Activated CD8-positive, alpha-beta memory T cell treated with anti-CD3 and anti-CD28 coated beads for 36 hours (primary cell): ENCODE results near the gene ACSL3. TPM values are rescaled to one million over a fixed set of nuclear protein-coding genes. Genes with fewer than 3 reads are reported as not detected.
"Not testable (repeated sequence)": the region's sequence is repeated elsewhere in the genome, so short reads cannot be mapped to it uniquely, and the experiment has no call there.

Source experiments
- CTCF ChIA-PET: fragments of 350-600 bp; sonication (Branson Sonifier 250); formaldehyde crosslinking; loops from one replicate; lab custom pipeline; 2021; ENCODE audit warnings: antibody characterized with exemption; lab: Charles Lee
- POLR2A ChIA-PET: fragments of 350-600 bp; sonication (Branson Sonifier 250); formaldehyde crosslinking; loops from one replicate; lab custom pipeline; 2021; ENCODE audit warnings: antibody characterized with exemption; lab: Charles Lee
- total RNA-seq, 2 experiments: library from RNA; stranded (reverse); gene quantifications; one replicate each; pipeline ENCODE4 v1.2.3, GENCODE V29; 2021

Gene ACSL3
- total RNA-seq, 2 experiments from 2014 or later = 46.2 to 53.4 TPM

DNA sequence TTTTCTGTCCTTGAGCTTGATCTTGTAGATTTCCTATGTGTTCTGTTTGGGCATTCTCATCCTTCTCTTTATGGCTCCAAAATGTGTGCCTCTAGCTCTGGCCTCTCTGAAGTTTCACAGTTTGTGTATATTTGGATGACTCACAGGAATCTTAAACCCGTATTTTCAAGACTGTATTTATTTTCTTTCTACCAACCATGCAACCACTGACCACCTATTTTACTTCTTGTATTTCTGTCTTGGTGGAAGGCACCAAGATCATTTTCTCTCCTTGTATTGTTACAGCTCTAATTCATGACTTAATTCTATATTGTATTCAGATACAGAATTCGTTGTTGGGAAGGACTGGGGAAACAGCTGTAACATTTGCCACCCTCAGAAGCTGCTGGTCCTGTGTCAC, 39.5 kb downstream of the ACSL3 start:
- POLR2A ChIA-PET = no interaction called here

DNA sequence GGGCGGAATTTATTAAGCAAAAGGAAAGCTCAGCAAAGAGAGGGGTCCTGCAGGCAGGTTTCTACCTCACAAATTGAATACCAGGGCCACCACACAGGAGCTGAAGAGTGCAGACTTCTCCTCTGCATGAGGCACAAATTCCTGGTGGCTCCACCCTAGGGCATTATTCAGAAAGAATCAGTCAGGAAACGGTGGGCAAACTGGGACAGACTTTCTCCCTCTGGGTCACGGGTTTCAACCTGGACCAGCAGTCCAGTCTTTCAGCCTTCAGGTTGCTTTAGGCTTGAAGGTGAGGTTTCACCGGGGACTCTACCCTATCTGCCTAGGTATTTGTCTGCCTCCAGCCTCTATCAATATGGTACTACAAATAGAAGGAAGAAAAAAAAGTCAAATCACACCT, 41.8 kb downstream of the ACSL3 start:
- POLR2A ChIA-PET = no interaction called here

More for the DNA sequence above, 39.5 kb downstream of the ACSL3 start:
- CTCF ChIA-PET = no interaction called here

DNA sequence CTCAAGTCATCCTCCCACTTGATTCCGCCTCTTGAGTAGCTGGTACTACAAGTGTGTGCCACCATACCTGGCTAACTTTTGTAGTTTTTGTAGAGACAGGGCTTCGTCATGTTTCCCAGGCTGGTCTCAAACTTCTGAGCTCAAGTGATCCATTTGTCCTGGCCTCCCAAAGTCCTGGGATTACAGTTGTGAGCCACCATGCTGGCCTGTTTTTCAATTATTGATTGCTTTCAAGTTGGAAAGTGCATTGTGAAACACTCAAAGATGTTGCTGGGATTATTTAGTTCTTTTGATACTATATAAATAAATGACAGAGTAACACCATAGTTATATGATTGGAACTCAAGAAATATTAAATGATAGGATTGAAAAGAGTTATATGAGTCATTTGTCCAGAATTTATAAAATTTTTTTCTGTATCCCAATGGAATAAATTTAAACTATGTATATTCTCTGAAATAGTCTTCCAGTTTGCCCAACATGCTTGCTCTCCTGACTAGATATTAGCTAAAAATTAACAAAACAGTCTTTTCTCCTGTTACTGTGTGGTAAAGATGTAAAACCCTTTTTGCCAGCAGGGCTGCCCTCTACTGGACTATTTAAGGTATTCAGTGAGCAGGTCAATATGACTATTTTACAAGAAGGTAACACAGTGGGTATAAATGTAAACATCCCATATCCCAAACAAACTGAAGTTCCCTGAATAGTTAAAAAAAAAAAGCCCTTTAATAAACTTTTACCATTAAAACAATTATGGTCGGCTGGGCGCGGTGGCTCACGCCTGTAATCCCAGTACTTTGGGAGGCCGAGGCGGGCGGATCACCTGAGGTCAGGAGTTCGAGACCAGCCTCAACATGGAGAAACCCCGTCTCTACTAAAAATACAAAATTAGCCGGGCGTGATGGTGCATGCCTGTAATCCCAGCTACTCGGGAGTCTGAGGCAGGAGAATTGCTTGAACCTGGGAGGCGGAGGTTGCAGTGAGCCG, 42.7 kb downstream of the ACSL3 start:
- ChIA-PET POLR2A (no interaction called here), CTCF (interaction anchor here (0.6 to 2.1 kb wide), 10 partner anchors 79 to 250 kb away, joined by 3 to 10 read pairs (median 4); no protein-coding TSS in a partner anchor)

More for the DNA sequence above, 41.8 kb downstream of the ACSL3 start:
- CTCF ChIA-PET = interaction anchor here (1.1 to 2.1 kb wide), 6 partner anchors 41 to 215 kb away, joined by 3 to 10 read pairs (median 5); no protein-coding TSS in a partner anchor

- POLR2A ChIA-PET = no interaction called here
- CTCF ChIA-PET = no interaction called here
Observed at GRCh38 chr2:222904557-222905258, 43.9 kb downstream of the ACSL3 start.

GRCh38 chr2:222907048-222907447, 46.2 kb downstream of the ACSL3 start:
- ChIA-PET POLR2A (no interaction called here), CTCF (interaction anchor here (1.8 kb wide), 1 partner anchor 216 kb away, joined by 7 read pairs; no protein-coding TSS in a partner anchor)

DNA sequence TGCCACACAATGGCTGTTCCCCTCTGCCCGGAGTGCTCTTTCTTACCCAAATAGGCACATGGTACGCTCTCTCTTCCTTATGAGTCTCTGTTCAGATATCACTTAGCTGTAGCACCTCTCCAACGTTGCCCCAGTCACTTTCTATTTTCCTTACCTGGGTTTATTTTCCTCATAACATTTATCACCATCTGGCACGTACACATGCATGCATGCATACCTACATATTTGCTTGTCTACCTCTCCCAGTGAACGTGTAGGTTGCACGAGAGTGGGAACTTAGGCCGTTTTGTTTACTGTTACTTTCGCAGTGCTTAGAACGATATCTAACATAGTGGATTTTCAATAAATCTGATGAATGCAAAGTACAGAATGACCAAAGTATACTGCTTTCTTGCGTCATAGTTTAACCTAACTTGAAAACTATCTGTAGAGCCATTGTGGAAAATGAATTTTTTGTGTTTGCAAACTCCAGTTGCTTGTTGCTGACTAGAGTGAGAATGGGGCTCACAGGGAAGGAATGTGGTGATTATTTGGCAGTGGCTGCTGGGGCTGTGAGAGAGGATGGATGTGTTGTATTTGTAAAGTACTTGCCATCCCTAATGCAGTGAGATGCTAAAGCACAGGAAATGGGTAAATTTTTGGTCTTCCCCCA, 47.1 kb downstream of the ACSL3 start:
- ChIA-PET POLR2A (no interaction called here), CTCF (interaction anchor here (1.8 kb wide), 1 partner anchor 217 kb away, joined by 7 read pairs; no protein-coding TSS in a partner anchor)

DNA sequence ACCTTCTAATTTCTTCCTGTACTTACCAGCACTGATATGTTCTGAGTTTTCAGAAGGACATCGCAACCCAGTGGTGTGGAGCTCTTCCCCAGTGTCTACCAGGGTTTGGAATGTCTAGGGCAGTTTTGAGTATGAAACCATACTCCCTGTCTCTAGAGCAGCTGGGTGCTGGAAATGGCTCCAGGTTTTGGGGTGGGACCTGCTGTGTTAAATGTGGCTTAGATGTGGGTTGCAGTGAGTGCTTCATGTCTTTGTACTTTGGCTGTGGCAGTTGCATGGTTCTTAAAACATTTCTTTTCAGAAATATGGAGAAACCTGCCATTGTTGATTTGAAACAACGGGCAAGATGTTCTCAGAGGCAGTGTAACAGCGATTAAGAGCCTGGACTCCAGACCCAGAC, 48.5 kb downstream of the ACSL3 start:
- POLR2A ChIA-PET = no interaction called here
- CTCF ChIA-PET = no interaction called here

GRCh38 chr2:222912117-222912516, 51.3 kb downstream of the ACSL3 start:
- ChIA-PET CTCF (interaction anchor here (1.3 kb wide), 1 partner anchor 221 kb away, joined by 5 read pairs; no protein-coding TSS in a partner anchor), POLR2A (no interaction called here)

DNA sequence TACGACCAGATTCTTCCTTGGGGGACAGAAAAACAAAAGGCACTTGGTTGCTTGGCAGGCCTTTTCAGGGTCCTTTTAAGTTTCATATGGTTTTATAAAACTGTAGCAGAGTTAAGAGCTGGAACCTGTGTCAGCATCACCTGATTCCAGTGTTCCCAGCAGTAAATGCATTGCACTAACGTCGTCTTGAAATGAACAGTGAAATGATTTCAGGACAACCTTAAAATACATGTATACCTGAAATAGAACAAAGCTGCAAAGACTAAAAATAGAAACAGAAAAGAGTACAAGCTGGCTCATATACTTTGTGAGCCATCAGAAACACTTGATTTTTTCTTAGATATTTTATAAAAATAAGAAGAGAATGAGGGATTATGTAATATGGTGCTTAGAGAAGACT, 51.9 kb downstream of the ACSL3 start:
- CTCF ChIA-PET = interaction anchor here (1.3 kb wide), 1 partner anchor 222 kb away, joined by 5 read pairs; no protein-coding TSS in a partner anchor
- POLR2A ChIA-PET = no interaction called here

- POLR2A ChIA-PET = no interaction called here
- CTCF ChIA-PET = no interaction called here
Observed at GRCh38 chr2:222915092-222915957, 54.5 kb downstream of the ACSL3 start.

DNA sequence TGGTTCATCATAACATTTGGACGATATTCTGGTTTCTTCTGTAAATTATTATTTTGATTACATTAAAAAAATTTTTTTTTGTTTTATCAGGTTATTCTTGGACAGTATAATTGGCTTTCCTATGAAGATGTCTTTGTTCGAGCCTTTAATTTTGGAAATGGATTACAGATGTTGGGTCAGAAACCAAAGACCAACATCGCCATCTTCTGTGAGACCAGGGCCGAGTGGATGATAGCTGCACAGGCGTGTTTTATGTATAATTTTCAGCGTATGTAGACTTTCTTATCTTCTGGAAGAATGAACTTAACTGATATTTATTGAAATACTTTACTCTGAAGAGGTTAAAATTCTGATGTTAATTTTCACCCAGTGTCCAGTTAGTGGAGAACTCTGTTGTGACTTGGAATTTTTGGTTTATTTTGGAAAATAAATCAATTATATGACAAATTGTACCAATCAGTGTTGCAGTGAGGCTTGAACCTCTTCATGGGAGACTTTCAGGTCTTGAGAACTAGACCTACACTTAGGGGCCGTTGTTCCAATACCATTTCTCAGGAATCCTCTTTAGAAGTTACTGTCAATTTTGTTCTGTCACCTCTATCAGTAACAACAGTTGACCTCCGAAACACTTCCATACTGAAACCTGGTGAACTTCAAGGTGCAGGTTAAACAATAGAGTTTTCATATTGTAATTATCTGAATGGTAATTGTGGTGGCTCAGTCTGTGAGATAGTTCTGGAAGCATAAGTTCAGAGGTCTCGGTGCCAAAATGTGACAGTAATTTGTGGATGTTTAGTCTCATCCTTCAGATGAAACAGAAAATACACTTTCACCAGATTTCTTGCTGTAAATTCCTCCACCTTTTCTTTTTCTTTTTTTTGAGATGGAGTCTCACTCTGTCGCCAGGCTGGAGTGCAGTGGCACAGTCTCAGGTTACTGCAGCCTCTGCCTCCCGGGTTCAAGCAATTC, 55.7 kb downstream of the ACSL3 start:
- CTCF ChIA-PET = interaction anchor here (0.6 kb wide), 1 partner anchor 226 kb away, joined by 3 read pairs; no protein-coding TSS in a partner anchor
- POLR2A ChIA-PET = no interaction called here

DNA sequence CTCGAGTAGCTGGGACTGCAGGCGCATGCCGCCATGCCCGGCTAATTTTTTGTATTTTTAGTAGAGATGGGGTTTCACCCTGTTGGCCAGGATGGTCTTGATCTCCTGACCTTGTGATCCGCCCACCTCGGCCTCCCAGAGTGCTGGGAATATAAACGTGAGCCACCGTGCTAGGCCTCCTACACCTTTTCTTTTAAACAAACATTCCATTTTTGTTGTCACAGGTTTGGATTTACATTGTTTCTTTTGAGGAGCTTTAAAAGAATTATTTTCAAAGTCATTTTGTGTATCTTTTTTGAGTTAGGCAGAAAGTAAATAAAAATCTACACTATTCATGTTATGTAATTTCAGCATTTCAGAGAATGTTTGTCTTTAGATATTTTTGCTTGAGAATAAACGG, 56.4 kb downstream of the ACSL3 start:
- CTCF ChIA-PET, POLR2A ChIA-PET: not testable (repeated sequence)

DNA sequence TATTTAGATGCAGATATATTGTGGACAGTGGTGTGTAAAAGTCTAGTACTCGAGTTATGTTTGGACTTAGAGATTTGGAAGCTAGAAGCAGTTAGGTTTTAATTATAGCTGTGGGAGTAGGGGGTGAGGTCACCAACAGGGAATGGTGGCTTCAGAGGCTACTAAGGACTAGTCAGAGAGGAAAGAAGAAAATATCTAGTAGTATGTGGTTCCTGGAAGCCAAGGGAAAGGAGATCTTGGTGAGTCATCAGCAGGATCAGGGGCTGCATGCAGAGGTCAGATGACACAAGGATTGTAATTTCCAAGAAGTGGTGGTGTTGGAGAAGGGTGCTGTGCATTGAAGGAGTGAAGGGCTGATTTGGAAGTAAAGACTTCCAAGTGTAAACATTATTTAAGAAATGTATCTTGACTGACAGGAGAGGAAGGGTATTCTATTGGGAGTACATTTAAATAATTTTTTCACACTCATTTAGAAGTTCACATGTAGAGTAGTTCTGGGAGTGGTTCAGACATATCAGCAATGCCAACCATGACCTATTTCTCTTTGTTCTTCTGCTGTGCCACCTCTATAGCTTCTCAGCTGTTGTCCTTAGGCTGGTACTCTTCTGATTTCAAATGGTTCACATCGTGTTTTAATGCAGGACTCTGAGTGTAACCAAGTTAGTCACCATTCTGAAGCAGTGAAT, 59.1 kb downstream of the ACSL3 start:
- POLR2A ChIA-PET = no interaction called here
- CTCF ChIA-PET = interaction anchor here (1.1 kb wide), 1 partner anchor 230 kb away, joined by 3 read pairs; no protein-coding TSS in a partner anchor

DNA sequence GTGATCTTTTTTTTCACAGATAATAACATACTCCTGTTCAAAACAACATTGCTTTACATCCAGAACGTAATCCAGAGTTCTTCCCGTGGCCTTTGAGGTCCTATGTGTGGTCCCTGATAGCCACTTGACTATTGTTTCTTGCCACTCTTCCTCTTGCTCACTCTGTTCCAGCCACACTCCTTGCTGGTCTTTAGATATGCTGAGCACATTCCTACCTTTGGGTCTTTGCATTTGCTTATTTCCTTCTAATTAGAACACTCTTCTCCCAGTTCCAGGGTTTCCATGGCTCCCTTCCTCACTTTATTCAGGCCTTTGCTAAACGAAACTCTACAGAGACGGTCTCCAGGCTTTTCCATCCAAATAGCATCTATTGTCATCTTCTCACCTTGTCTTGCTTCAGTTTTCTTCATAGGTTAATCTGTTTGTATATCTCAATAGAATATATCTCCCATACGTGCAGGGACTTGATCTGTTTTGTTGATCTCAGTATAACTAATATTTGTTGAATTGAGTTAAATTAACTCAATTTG, 59.9 kb downstream of the ACSL3 start:
- POLR2A ChIA-PET = no interaction called here
- CTCF ChIA-PET = interaction anchor here (1.1 kb wide), 1 partner anchor 230 kb away, joined by 3 read pairs; no protein-coding TSS in a partner anchor

- ChIA-PET CTCF (no interaction called here), POLR2A (no interaction called here)
Observed at GRCh38 chr2:222922019-222922800, 61.4 kb downstream of the ACSL3 start.

DNA sequence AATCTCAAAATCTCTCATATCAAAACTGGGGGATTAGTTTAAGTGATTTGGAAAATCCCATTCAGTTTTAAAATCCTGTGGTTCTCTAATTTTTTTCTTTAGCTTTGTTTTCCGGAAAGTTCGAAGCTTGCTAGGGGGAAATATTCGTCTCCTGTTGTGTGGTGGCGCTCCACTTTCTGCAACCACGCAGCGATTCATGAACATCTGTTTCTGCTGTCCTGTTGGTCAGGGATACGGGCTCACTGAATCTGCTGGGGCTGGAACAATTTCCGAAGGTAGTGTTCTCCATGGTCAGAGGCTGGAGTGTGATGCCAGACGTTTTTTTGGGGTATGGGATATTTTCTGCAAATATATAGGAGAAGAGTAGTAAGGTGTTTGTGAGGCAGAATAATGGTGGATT, 66.1 kb downstream of the ACSL3 start:
- ChIA-PET POLR2A (no interaction called here), CTCF (no interaction called here)
